ENCODE data around the gene ZNRF2.

ZNRF2 gene

DNA sequence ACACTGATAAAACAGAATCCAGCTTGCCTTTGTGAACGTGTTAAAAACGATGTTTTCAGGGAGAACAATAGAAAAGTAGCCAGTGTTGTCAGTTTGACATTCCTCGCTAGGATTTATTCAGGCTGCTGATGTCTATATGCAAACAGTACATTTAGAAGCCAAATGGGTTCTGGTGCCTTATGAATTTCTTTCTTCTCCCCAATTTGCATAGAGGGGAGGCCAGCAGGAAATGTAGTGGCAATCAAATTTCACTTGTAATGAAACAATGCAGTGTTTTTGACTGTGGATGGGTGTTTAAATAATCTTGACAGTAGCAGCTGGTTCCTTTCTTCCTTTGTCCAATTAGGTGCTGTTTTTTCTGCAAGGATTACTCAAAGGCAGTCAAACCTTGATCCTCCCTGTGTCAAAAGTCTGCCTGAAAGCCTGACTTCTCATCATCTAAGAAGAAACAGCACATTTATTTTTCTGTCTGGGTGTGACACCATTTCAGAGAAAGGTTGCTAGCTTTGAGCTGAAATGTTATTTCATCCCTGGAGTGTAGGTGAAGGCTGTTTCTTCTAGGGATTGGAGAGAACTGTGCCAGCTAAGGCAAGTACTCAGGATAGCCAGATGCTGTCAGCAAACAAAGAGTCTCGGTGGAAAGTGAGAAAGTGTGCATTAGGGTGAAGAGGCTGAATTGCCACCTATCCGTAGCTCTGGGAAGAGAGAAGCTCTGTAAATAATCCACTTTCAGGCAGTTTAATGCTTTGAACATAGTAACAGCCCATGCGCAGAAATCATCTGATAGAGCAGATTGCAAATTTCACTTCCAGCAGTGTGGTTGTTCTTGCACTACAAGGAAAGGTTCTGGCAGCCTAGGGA lies 36.6 kb upstream of the ZNRF2 start:
- DNase-seq (ENCODE audit: insufficient read length, low spot score) (no peak), FAIRE-seq (peak; percentile 80)
- TF ChIP-seq POLR2AphosphoS5 (IDR thresholded peaks at IDR 0.05; ENCODE audit: low read depth, low read length) (no peak), SPI1 (IDR thresholded peaks at IDR 0.05; ENCODE audit: low read depth, low read length) (no peak), TAF1 (IDR thresholded peaks at IDR 0.05; ENCODE audit: low read depth, low read length) (no peak), POLR2A (IDR thresholded peaks at IDR 0.05; ENCODE audit: low read depth, low read length) (no peak), PAX5 (IDR thresholded peaks at IDR 0.05; ENCODE audit: insufficient read depth, low read length, severe bottlenecking) (no peak), POU2F2 (IDR thresholded peaks at IDR 0.05; ENCODE audit: low read depth, low read length) (no peak)

DNA sequence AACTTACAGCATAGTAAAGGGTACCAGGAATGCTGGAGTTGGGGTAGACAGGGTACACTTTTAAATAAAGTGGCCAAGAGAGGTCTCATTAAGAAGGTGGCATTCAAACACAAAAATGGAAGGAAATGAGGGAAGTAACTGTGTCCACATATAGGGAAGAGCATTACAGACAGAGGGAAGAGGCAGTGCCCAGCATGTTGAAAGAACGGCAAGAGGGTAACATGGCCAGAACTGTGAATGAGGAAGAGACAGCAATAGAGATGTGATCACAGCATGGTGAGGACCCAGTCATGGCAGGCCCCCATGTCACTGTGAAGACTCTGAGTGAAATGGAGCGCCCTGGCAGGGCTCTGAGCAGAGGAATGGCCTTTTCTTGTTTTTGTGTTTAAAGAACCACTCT lies 35.1 kb upstream of the ZNRF2 start:
- FAIRE-seq, result no peak
- DNase-seq (ENCODE audit: insufficient read length, low spot score), result no peak
- no peak for TF ChIP-seq PAX5 (IDR thresholded peaks at IDR 0.05; ENCODE audit: insufficient read depth, low read length, severe bottlenecking)
- no peak for TF ChIP-seq POLR2AphosphoS5 (IDR thresholded peaks at IDR 0.05; ENCODE audit: low read depth, low read length)
- no peak for TF ChIP-seq POU2F2 (IDR thresholded peaks at IDR 0.05; ENCODE audit: low read depth, low read length)
- no peak for TF ChIP-seq TAF1 (IDR thresholded peaks at IDR 0.05; ENCODE audit: low read depth, low read length)
- TF ChIP-seq SPI1 (IDR thresholded peaks at IDR 0.05; ENCODE audit: low read depth, low read length), result no peak
- no peak for TF ChIP-seq POLR2A (IDR thresholded peaks at IDR 0.05; ENCODE audit: low read depth, low read length)

DNA sequence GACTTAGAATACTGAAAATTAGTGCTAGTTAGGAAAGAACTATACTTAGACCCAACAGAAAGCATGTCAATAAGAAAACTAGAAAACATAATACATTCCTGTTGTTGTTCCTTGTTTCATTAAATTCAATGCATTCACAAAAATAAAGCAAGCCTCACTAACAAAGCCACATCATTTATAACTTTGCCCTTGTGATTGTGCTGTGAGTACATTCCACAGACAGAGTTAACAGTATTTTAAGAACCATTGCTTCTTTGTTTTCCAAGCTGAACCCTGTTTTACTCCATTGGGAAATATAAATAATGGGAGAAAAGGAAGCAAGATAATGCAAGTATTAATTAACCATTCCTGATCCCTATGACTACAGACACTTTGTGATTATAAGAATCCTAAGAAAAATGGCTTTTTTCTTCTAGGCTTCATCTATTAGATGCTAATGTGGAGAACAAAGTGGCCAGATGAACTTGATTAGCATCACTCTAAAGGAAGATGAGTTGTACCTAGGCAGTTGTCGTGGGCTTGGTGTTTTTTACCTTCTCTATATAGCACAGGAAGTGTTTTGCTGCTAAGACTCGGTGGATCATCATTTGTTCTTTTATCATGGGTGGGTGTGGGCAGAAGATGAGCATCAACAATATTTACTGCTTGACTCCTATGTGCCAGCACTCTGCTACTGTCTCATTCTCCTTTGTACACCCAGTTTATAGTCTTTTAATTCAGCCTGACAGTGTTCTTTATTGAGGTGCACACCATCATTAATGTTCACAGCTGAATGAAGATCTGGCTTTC lies 34.2 kb upstream of the ZNRF2 start:
- TF ChIP-seq POLR2A (IDR thresholded peaks at IDR 0.05; ENCODE audit: low read depth, low read length) (no peak), POLR2AphosphoS5 (IDR thresholded peaks at IDR 0.05; ENCODE audit: low read depth, low read length) (no peak), POU2F2 (IDR thresholded peaks at IDR 0.05; ENCODE audit: low read depth, low read length) (no peak), PAX5 (IDR thresholded peaks at IDR 0.05; ENCODE audit: insufficient read depth, low read length, severe bottlenecking) (no peak), TAF1 (IDR thresholded peaks at IDR 0.05; ENCODE audit: low read depth, low read length) (no peak), SPI1 (IDR thresholded peaks at IDR 0.05; ENCODE audit: low read depth, low read length) (no peak)
- DNase-seq (ENCODE audit: insufficient read length, low spot score), result no peak
- peak; percentile 51 for FAIRE-seq

DNA sequence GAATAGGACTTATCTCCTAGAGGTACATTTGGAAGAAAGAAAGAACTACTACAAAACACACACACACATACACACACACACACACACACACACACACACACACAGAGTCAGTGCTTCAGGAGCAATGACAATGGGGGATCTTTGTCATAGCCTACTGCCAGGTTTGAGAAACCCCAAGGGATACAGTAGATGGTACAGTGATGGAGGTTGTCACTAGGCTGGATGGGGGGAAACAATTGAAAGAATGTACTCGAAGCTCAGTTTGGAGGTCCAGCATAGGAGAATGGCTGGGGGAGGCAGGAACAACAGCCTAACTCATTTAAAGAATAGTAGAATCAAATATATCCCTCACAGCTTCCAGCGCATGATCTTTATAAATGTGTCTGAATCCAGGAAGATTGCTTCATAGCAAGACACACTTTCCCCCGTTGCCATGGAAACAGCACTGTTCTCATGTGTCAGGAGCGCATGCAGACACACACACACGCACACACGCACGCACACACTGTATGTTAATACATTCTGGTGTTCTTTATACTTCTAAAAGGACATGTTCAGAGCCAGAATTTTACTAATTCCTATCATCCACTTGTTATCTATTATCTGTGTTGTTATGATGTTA lies 32.6 kb upstream of the ZNRF2 start:
- TF ChIP-seq PAX5 (IDR thresholded peaks at IDR 0.05; ENCODE audit: insufficient read depth, low read length, severe bottlenecking) (no peak), SPI1 (IDR thresholded peaks at IDR 0.05; ENCODE audit: low read depth, low read length) (no peak), POLR2AphosphoS5 (IDR thresholded peaks at IDR 0.05; ENCODE audit: low read depth, low read length) (no peak), POU2F2 (IDR thresholded peaks at IDR 0.05; ENCODE audit: low read depth, low read length) (no peak), TAF1 (IDR thresholded peaks at IDR 0.05; ENCODE audit: low read depth, low read length) (no peak)
- DNase-seq (ENCODE audit: insufficient read length, low spot score) (no peak), FAIRE-seq (peak; percentile 9)

DNA sequence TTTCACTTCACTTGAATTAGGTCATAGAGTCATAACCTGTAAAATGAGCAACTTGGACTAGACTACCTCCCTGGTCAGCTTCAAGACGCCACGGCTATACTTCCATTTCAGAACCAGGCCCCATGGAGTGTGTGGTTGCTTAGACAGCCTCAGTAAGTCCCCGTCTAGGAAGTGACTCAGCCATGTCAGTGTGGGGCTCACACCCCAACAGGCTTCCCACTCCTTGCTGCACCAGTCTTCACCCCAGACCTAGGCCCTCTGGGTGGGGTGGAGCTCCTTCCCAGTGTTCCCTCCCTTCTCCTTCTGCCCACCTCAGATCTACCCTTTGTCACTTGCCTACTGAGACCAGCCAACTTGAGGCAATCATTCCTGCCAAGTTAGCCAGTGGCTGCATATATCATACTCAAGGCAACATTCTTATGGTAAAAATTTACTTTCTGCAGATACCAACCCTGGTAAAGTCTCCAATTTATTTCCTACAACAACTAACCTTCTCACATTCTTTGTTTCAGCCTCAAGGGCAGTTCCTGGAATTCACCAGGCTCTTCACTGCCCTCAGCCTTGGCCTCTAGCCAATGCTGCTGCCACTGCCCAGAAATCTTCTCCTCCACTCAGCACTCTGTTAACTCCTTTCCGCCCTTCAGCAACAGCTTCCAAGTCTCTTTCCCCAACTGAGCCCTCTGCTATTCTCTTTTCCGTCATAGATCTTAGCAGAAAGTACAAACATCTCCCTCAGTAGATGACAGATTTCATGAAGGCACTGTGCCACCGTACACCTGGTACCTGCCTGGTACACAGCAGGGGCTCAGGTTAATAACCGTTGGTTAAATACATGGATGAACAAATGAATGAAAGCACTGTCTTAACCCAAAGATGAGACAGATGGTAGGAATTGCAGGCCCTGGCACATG lies 31.3 kb upstream of the ZNRF2 start:
- DNase-seq (ENCODE audit: insufficient read length, low spot score) (no peak), FAIRE-seq (no peak)
- TF ChIP-seq POU2F2 (IDR thresholded peaks at IDR 0.05; ENCODE audit: low read depth, low read length), result no peak
- no peak for TF ChIP-seq POLR2A (IDR thresholded peaks at IDR 0.05; ENCODE audit: low read depth, low read length)

DNA sequence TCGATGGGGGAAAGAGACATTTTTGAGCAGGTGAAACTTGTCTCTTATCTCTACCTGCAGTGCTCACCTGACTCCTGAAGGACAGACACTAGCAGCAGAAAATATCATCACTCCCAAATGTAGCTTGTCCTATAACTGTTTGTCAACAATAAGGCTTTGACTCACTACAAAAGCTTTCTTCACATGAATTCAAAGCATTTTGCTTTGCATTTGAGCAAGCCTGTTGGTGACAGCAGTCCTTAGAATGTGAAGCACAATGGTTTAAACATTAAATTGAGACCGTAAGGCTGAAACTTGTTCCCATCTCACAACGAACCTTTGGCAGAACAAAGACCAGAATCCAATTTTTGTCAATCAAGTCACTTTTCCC lies 30.6 kb upstream of the ZNRF2 start:
- FAIRE-seq (no peak), DNase-seq (ENCODE audit: insufficient read length, low spot score) (no peak)
- no peak for TF ChIP-seq POLR2A (IDR thresholded peaks at IDR 0.05; ENCODE audit: low read depth, low read length)
- no peak for TF ChIP-seq TAF1 (IDR thresholded peaks at IDR 0.05; ENCODE audit: low read depth, low read length)
- TF ChIP-seq PAX5 (IDR thresholded peaks at IDR 0.05; ENCODE audit: insufficient read depth, low read length, severe bottlenecking), result no peak
- no peak for TF ChIP-seq POLR2AphosphoS5 (IDR thresholded peaks at IDR 0.05; ENCODE audit: low read depth, low read length)
- TF ChIP-seq SPI1 (IDR thresholded peaks at IDR 0.05; ENCODE audit: low read depth, low read length), result no peak
- no peak for TF ChIP-seq POU2F2 (IDR thresholded peaks at IDR 0.05; ENCODE audit: low read depth, low read length)

DNA sequence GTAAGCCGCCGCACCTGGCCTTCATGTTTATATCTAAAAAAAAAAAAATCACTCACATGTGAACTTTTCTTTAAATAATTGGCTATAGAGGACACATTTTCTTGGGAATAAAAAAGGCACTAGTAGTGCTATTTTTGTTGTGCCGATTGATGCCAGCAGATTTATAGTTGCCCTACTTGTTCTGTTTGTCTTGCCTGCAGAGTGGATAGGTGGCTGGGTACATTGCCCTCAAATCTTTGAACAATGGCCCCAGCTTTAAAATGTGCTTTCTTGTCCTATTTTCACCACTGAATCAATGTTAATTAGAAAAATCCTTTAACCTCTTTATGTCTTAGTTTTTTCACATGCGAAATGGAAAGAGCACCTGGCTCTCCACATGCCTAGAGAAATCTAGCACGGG lies 30.1 kb upstream of the ZNRF2 start:
- DNase-seq (ENCODE audit: insufficient read length, low spot score) (no peak), FAIRE-seq (no peak)

DNA sequence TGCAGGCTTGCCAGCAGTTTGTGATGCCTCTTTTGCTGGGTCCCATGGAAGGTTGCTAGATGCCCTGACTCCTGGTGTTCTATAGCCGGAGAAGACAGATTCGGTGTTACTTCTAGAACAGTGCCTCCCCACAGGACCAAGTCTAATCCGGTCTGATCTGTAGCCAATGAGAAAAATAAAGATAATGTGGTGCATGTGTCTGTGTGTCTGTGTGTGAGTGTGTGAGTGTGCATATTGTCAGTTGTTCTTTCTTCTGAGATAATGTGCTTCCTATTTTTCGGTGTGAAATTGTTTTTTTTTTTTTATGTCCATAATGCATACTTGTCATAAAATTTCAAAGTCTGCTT lies 29.7 kb upstream of the ZNRF2 start:
- DNase-seq (ENCODE audit: insufficient read length, low spot score), result no peak
- no peak for FAIRE-seq
- TF ChIP-seq SPI1 (IDR thresholded peaks at IDR 0.05; ENCODE audit: low read depth, low read length) (no peak), POLR2AphosphoS5 (IDR thresholded peaks at IDR 0.05; ENCODE audit: low read depth, low read length) (no peak), TAF1 (IDR thresholded peaks at IDR 0.05; ENCODE audit: low read depth, low read length) (no peak), POU2F2 (IDR thresholded peaks at IDR 0.05; ENCODE audit: low read depth, low read length) (no peak), PAX5 (IDR thresholded peaks at IDR 0.05; ENCODE audit: insufficient read depth, low read length, severe bottlenecking) (no peak), POLR2A (IDR thresholded peaks at IDR 0.05; ENCODE audit: low read depth, low read length) (no peak)

More for the DNA sequence above, 30.1 kb upstream of the ZNRF2 start:
- TF ChIP-seq PAX5 (IDR thresholded peaks at IDR 0.05; ENCODE audit: insufficient read depth, low read length, severe bottlenecking), result no peak
- TF ChIP-seq POU2F2 (IDR thresholded peaks at IDR 0.05; ENCODE audit: low read depth, low read length), result no peak
- TF ChIP-seq SPI1 (IDR thresholded peaks at IDR 0.05; ENCODE audit: low read depth, low read length), result no peak
- no peak for TF ChIP-seq POLR2A (IDR thresholded peaks at IDR 0.05; ENCODE audit: low read depth, low read length)
- TF ChIP-seq POLR2AphosphoS5 (IDR thresholded peaks at IDR 0.05; ENCODE audit: low read depth, low read length), result no peak
- no peak for TF ChIP-seq TAF1 (IDR thresholded peaks at IDR 0.05; ENCODE audit: low read depth, low read length)

Measured in GM12891 (cell line).